Measurements from ENCODE around the gene TM2D3.
"Not testable (repeated sequence)": the region's sequence is repeated elsewhere in the genome, so short reads cannot be mapped to it uniquely, and the experiment has no call there.

Gene TM2D3

DNA sequence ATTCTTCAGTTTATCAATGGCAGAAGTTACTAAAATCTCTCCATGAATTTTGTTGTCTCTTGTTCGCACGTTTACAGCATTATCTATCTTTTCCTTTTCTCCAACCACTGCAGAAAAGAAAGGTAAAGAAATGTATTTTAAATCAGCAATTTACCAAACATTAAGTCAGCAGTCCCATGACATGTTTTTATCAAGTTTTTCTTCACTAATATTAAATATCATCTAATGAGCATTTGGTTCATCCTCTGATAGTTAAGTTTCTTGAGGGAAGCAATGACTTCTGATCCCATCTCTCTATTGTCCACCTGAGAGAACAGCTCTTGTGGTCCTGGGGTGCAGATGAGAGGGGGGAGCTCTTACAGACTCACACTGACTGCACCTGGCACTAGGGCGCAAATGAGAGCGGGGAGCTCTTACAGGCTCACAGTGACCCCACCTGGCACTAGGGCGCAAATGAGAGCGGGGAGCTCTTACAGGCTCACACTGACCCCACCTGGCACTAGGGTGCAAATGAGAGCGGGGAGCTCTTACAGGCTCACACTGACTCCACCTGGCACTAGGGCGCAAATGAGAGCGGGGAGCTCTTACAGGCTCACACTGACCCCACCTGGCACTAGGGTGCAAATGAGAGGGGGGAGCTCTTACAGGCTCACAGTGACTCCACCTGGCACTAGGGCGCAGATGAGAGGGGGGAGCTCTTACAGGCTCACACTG, 2.6 kb upstream of the TM2D3 start:
- not testable (repeated sequence) for DNase-seq

DNA sequence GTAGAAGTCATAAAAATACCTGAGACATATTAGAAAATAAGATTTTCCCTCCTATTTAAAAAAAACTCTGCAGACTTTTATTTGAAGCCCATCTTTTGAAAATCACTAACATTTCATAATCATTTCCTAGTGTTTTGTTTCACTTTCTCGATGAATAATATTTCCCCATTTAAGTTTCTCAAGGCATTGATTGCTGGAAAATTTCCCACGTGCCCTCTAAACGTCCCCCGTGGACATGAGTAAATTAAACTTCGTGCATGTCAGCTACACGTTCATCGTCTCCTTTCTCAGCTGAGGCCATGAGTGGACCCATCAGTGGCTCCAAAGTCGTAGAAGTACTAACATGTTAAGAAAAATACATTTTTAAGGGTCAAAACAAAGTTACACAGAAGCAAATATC, 2.0 kb upstream of the TM2D3 start:
- no peak for DNase-seq

DNA sequence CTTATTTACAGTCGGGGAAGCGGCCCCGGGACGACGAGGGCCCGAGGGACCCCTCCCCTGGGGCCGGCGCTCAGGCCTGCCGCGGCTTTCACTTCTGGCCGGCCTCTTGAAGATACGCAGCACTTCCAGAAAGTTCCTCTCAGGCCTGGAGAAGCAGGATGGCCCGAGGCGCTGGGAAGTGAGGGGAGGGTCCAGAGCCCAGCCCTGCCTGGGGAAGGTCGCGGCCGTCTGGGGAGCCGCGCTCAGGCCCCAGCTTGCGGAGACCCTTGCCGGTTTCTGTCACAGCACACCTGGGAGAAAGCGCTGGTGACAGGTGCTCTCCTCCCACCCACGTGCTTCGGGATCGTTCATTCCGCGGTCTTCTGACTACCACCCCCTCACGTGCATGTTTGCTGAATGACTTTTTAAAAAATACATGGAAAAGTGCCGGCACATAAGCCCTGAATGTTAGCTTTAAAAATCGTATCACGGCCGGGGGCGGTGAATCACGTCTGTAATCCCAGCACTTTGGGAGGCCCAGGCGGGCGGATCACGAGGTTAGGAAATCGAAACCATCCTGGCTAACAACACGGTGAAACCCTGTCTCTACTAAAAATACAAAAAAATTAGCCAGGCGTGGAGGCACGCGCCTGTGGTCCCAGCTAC, 727 bp upstream of the TM2D3 start:
- no peak for DNase-seq

DNA sequence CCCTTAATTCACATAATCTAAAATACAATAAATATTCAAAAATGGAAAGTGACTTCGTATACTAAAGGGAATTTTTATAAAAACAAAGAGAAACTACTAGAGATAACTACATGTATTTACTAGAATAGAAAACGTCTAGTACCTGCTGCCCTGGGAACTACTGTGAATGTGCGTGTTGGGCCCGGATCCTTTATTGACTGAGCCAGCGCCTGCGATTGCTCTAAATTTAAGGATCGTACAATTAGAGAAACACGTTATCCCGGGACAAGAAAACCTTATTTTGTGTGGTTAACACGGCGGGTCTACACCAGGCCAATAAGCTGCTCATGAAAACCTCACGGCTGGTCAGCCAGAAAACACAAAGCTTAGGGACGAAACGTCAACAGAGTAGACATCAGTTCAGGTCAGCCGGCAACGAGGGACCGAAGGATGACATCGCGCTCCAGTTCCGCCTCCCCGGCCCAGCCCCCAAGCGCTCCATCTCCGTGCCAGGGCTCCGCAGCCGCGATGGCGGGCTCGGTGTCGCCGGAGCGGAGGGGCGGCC, 555 bp downstream of the TM2D3 start:
- DNase-seq = no peak

DNA sequence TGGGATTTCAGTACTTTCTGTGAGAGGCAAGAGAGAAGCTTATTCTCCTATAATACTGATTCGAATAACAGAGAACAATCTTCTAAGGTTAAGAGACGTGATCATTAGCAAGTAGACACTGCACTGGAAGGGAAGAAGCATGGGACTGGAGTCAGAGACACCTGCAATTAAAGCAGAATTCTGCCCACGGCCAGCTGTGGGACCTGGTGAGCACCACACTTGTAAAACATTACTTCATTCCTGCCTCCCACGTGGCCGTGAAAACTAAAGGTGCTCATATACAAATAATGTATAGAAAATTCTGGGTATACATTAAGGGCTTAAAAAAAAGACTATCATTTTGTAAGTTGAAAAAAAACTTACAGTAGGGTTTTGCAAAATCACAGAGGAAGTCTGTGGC, 2.0 kb downstream of the TM2D3 start:
- DNase-seq = no peak

DNA sequence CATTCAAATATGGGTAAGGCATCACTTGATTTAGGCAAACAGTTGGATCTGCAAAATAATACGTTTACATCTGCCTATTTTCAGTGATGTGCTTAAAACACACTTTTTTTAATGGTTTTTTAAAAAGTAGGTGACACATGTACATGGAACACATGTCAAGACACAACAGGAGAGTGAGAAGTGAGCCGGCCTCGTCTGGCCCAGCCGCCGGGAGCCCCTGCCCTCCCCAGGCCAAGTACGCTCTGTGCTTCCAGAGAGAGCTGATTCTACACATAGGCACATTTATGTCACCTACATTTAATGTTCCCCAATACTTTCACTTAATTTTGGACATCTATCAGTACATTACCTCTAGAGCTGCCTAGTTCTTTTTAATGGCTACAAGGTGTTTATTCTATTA, 3.8 kb downstream of the TM2D3 start:
- DNase-seq = no peak

DNA sequence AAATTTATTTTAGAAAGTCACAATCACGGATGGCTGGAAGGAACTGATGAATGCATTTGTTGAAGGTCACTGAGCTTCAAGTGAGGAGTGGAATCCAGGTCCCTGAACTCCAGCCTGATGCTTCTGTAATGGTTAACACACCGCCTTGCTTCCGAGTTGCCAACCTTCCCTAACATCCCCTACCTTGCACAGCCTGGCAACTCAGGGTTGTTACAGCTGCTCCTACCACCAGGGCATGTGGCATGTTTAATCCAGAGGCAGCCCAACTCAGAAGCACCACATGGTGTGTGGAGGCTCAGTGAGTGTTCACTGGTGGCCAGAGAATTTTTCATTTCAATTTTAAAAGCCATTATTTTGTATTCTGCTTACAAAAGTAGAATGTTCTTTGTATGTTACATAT, 4.9 kb downstream of the TM2D3 start:
- DNase-seq = no peak

DNA sequence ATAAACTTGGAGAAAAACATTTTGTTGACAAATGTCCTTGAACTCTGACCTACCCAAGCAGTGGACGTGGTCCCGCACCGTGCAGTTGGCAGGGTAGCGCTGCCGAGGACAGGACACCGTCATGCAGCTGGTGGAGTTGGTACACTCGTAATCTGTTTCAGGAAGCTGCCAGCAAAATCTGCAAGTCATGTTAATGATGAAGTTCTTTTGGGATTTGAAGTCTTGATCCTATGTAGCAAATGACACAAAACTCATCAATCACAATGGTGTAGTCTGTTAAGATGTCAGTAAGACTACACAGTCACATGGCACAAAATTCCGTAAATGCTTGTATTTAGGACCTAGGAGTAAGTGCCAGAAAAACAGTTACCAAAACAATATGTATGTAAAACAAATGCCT, 5.5 kb downstream of the TM2D3 start:
- DNase-seq = no peak

DNA sequence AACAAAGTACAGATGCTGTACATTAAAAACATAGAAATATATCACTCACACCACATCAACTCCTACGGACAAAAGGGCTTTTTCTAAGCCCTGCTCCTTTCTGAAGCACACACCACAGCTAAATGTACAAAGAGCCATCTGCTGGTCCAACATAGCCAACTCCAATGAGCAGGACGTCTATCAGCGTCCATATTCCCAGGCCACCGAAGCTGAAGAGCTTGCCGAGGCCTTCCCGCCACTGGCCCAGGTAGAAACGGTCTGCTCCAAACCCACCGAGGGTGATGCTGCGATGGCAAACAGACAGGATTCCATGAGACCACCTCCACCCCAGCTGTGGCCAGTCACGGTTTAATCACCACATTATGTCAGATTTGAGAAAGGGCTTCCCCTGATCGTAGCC, 9.8 kb downstream of the TM2D3 start:
- DNase-seq = no peak

DNA sequence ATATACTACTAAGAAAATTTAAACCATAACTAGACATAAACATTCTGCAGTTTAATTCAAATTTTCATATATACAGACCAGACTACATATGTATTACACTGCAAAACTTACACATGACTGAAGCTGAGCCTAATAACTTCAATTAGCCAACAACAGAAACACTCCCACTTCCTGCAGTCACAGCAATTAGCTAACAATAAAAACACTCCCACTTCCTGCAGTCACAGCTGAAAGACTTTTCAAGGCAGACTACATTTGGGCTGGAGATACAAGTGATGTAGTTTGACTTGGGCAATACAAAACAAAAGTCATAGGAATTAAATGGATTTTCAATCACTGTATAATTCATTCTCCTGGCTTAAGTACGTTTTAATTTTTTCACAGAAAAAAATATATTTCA, 10.3 kb downstream of the TM2D3 start:
- DNase-seq = no peak

DNA sequence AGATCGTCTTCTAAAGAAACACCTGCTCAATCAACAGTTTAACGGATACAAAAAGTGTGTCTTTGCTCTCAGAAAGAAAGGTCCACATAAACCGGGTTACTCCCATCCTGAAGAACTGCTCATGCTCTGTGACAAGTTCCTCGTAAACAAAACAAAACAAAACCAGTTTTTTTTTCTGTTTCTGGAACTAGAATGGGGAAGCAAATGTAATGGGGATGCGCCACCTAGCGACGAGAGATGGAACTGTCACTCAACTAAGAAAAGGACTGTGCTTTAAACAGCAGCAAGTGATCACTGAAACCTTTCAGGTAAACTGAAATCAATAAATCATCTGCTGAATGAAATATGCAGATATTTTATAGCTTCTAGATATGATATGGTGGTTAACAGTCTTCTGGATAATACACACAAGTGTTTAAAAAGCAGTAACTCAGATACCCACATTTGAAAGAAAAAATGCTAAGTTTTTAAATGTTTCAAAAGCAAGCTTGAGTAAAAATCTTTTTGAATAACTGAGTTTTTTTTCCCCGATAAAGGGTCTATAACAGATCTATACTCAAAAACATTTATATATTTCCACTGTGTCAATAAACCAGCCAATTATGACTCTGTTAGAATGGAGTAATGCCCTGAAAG, 10.9 kb downstream of the TM2D3 start:
- DNase-seq = peak; percentile 76

DNA sequence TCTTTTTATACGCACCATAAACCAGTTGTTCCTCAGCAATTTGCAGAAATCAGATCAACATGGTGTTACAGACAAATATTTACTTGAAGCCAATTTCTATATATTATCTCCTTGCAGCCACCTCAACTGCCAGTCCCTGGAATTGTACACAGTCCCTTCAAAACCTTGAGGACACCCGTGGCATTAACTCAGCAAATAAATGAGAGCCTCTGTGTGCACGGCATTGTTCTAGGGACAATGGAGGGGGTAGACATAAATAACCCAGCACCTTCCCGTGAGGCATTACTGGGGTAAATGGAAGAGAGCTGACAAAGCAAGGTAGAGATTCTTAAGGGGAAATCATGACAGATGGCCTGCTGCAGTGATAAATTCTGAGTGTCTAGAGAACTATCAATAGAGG, 12.5 kb downstream of the TM2D3 start:
- no peak for DNase-seq

DNA sequence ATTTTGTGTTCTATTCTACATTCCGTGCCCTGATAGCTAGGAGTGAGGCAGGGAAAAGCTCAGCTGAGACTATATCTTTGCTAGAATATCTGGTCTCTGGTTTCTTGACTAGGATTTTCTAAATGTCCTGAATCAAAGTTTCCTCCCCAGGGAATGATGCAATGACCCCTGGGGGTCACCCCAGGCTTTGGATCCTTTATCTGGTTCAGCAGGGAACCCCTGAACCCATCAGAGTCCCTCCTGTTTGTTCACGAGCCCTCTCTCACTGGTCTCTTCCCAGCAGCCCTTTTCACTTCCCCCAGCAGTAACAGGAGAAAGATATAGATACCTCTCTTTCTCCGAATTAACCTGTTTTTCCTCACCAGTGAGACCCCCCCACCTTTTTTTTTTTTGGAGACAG, 14.3 kb downstream of the TM2D3 start:
- no peak for DNase-seq

DNA sequence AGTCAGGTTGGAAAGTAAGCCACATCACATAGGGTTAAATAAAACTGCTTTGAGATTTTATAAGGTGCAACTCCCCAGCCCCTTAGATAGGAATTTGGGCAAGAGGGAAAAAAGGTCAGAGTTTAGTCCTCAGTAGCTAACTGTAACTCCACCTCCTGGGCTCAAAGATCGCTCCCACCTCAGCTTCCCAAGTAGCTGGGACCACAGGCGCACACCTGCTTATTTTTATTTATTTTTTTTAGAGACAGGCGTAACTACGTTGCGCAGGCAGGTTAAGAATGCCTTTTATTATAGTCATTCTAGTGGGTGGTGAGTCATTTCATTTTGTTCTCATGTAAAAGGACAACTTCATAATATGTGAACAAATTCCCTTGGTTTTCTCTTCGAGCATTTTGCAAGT, 14.7 kb downstream of the TM2D3 start:
- no peak for DNase-seq

DNA sequence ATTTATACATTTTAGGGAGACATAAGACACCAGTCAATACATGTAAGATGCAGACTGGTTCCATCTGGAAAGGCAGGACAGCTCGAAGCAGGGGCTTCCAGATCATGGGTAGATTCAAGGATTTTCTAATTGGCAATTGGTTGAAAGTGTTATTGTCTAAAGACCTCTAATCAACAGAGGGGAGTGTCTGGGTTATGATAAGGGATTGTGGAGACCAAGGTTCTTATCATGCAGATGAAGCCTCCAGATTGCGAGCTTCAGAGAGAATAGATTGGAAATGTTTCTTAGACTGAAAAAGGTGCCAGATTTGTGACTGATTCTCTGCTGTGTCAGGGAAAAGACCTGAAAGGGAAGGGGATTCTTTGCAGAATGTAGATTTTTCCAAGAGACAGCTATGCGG, 15.1 kb downstream of the TM2D3 start:
- DNase-seq = no peak

DNA sequence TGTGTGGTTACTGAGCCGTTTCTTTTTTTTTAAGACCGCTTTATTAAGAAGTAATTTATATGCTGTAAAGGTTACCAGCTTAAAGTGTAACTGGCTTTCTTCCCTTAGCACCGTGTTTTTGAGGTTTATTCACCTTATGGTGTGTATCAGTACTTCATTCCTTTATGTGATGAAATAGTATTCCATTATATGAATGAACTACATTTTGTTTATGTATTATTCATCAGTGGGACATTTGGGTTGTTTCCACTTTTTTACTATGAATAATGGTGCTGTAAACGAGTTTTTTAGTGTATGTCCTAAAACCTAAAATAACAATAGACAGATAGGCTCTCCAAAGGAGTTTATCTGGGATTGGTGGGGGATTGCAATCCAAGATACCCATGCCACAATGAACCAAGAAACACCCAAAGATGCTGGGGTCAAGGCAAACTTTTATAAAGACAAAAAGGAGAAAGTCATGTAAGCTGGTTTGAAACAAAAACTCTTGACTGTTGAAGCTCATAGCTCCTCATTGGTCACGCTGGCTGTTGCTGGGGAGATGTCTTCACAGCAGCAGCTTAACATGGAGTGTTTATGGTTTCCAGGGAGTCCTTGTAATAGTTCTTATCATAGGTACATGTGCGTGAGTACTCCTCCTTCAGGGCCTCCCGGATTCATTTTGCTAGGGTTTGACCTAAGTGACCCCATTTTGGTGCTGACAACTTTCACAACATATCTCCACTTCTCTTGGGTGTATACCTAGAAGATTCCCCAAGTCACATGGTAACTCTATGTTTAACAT, 16.0 kb downstream of the TM2D3 start:
- no peak for DNase-seq

DNA sequence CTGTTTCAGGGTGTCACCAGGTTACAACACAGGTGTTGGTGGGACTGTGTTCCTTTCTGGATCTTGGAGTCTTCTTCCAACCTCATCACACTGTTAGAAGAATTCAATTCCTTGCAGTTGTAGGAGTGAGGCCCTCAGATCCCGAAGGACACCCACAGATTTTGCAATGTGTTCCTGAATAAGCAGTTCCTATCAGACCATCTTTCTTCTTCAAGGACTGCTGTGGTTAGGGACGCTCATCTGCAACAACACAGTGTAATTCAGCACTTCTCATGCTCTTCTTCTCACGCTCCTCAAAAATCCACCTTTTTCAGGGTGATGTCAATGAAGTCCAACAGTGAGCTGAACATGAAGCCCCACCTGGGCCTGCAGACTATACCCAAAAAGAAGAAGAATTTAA, 18.8 kb downstream of the TM2D3 start:
- no peak for DNase-seq

DNA sequence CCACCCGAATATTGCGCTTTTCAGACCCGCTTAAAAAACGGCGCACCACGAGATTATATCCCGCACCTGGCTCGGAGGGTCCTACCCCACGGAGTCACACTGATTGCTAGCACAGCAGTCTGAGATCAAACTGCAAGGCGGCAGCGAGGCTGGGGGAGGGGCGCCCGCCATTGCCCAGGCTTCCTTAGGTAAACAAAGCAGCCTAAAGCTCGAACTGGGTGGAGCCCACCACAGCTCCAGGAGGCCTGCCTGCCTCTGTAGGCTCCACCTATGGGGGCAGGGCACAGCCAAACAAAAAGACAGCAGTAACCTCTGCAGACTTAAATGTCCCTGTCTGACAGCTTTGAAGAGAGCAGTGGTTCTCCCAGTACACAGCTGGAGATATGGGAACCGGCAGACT, 25.5 kb downstream of the TM2D3 start:
- DNase-seq = not testable (repeated sequence)

DNA sequence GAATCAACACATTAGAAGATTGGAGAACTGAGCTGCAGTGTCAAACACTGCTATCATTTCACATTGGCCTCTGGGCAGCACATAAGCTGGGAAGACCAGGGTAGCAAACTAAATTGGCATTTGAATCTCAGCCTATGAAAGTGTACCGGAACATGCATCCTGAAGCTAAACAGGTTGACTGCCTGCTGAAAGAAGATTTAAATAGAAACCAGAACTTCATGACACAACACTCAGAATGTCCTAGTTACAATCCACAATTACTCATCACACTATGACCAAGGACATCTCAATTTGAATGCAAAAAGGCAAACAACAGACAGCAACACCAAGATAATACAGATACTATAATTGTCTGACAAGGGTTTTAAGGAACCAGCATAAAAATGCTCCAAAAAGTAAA, 26.2 kb downstream of the TM2D3 start:
- DNase-seq = no peak

DNA sequence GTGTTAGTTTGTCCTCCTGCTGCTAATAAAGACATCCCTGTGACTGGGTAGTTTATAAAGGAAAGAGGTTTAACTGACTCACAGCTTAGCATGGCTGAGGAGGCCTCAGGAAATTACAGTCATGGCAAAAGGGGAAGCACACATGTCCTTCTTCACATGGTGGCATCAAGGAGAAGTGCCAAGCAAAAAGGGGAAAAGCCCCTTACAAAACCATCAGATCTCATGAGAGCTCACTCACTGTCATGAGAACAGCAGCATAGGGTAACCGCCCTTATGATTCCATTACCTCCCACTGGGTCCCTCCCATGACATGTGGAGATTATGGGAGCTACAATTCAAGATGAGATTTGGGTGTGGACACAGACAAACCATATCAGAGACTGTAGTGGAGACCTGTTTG, 27.0 kb downstream of the TM2D3 start:
- no peak for DNase-seq

DNA sequence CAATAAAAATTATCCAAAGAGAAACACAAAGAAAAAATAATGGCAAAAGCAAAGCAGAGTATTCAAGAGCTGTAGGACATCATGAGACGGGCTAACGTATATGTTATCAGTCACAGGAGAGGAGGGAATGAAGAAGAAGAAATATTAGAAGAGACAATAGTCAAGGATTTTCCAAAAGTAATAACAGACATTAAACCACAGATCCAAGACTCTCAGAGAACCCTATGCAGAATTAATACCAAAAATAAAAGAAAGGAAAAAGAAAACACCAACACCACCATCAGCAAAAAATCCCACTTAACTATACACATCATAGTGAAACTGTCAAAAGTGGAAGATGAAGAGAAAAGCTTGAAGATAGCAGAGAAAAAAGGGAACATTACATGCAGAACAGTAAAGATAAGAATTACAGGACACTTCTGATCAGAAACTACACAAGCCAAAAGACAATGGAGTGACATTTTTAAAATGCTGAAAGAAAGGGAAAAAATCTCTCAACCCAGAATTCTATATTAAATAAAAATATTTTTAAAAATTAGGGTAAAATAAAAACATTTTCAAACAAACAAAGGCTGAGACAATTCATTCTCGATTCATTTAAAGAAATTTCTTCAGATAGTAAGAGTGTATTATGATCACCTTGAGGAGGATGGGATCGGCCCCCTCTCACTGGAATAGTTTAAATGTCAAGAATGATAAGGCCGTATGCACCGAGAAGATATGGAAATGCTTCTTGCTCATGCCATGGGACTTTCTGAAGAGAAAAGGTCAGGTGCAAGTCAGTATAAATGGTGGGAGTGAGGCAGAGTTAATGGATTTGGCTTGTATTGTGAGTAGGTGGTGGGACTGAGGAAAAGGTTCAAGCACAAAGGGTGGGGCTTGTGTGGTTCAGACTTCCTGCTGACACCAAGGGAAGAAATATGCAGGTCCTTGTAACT, 28.5 kb downstream of the TM2D3 start:
- DNase-seq = no peak

DNA sequence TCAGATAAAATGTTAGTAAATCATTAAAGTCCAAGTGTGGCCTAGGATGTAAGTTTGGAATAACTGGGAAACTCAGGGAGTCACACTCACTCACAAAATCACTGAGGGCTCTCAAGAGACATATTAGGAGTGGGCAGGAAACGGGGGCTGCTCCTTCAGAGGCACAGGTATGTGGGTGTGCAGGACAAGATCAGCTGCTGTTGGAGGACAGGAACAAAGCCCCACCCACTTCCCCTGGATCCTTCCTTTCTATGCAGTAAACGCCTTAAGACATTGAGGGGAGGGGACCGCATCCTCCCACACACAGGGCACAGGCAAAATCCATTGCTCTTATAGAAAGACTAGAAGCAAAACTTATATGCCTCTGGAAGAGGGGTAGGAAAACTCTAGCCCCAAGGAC, 30.2 kb downstream of the TM2D3 start:
- DNase-seq = no peak

All from activated gamma-delta T cell treated with Interleukin-2 at 50 U/mL for 16 hours (primary cell).